Tongue (tissue), 2 donors: Measurements from ENCODE around the gene ZNF324. TPM values are rescaled to one million over a fixed set of nuclear protein-coding genes. Genes with fewer than 3 reads are reported as not detected.

ENCODE experiments used
- small RNA-seq: library from RNA; depleted of rRNA; stranded (forward); fragments of <200 nt; gene quantifications from one replicate; pipeline ENCODE3, GENCODE V24; 2014; ENCODE audit warnings: low replicate concordance
- total RNA-seq: library from RNA; depleted of rRNA; stranded (reverse); fragments of >200 nt; gene quantifications from one replicate; pipeline ENCODE4 v1.2.3, GENCODE V29; 2014

Gene ZNF324
- total RNA-seq, 1 donor from 2014 or later = 16.5 TPM

Small RNA genes within 50 kb of the gene (small RNA-seq; reads per million reads assigned to genes)
- not detected for gene RN7SL693P
- not detected for gene RNU6-1337P

Other genes starting within 250 kb of the ZNF324 start
- gene ZNF544, start 238.2 kb upstream of the ZNF324 start, total RNA-seq = 34.2 TPM
- 9.5 TPM for gene ZNF8, start 188.1 kb upstream of the ZNF324 start, total RNA-seq
- gene ERVK3-1, start 161.7 kb upstream of the ZNF324 start, total RNA-seq = 37.8 TPM
- 2.5 TPM for gene ZSCAN22, start 140.1 kb upstream of the ZNF324 start, total RNA-seq
- gene A1BG, start 113.6 kb upstream of the ZNF324 start, total RNA-seq = 5.7 TPM
- gene ZNF497, start 104.3 kb upstream of the ZNF324 start, total RNA-seq = 4.9 TPM
- gene ZNF837, start 86.0 kb upstream of the ZNF324 start, total RNA-seq = 1.5 TPM
- gene RPS5, start 79.8 kb upstream of the ZNF324 start, total RNA-seq = 1,593 TPM
- gene RNF225, start 71.4 kb upstream of the ZNF324 start, total RNA-seq = not detected
- gene ZNF584, start 58.4 kb upstream of the ZNF324 start, total RNA-seq = 11.0 TPM
- 7.0 TPM for gene ZNF132, start 26.9 kb upstream of the ZNF324 start, total RNA-seq
- gene ZNF324B, start 15.5 kb upstream of the ZNF324 start, total RNA-seq = 5.9 TPM
- 8.9 TPM for gene ZNF446, start 9.3 kb downstream of the ZNF324 start, total RNA-seq
- 1.3 TPM for gene SLC27A5, start 44.9 kb downstream of the ZNF324 start, total RNA-seq
- 3.7 TPM for gene ZBTB45, start 52.7 kb downstream of the ZNF324 start, total RNA-seq
- 251 TPM for gene TRIM28, start 77.0 kb downstream of the ZNF324 start, total RNA-seq
- gene CHMP2A, start 88.0 kb downstream of the ZNF324 start, total RNA-seq = 49.4 TPM
- gene UBE2M, start 91.5 kb downstream of the ZNF324 start, total RNA-seq = 37.5 TPM
- gene MZF1, start 106.3 kb downstream of the ZNF324 start, total RNA-seq = 21.6 TPM